GM12878 (cell line): ENCODE data around the gene METTL9. TPM values are rescaled to one million over a fixed set of nuclear protein-coding genes. Genes with fewer than 3 reads are reported as not detected.
"Not testable (repeated sequence)": the region's sequence is repeated elsewhere in the genome, so short reads cannot be mapped to it uniquely, and the experiment has no call there.

Experiments
- ATAC-seq: fragments of 200-7000 bp; cut with Tn5 transposase; 3 replicates; pipeline ENCODE4 v1.9.1; 2020; ENCODE audit warnings: mild to moderate bottlenecking, moderate library complexity
- BruUV-seq: library from RNA; stranded (reverse); fragments of 400-500 nt; replicated peaks from 2 replicates; lab custom pipeline; 2021; lab: Mats Ljungman, UMichigan
- CTCF ChIA-PET: fragments of 300-600 bp; sonication (Branson Sonifier 250); formaldehyde crosslinking; extraction: SDS; loops from one replicate; lab custom pipeline; 2021; ENCODE audit warnings: inconsistent platforms; lab: Yijun Ruan, JAX
- POLR2A ChIA-PET: fragments of 350-600 bp; formaldehyde crosslinking; extraction: SDS; loops from one replicate; lab custom pipeline; 2021; ENCODE audit warnings: inconsistent platforms; lab: Charles Lee
- RAD21 ChIA-PET: fragments of 300-600 bp; sonication (Branson Sonifier 250); formaldehyde crosslinking; loops from one replicate; lab custom pipeline; 2023; ENCODE audit warnings: antibody characterized with exemption; ENCODE audit not compliant: unreplicated experiment; lab: Charles Lee
- SMC1A ChIA-PET: fragments of 300-600 bp; sonication (Branson Sonifier 250); formaldehyde crosslinking; loops from one replicate; lab custom pipeline; 2023; ENCODE audit not compliant: unreplicated experiment, uncharacterized antibody; lab: Charles Lee
- DNase-seq: peaks from one replicate; pipeline ENCODE4 v3.0.0-alpha.2; 2011; ENCODE audit warnings: low read depth, low spot score
- FAIRE-seq: peaks from 3 replicates; lab custom pipeline; 2011; peaks lifted over from hg19 to GRCh38; lab: Jason Lieb, UNC
- H2AFZ ChIP-seq: 2 replicates; pipeline ENCODE4 v1.6.0; 2011; ENCODE audit warnings: low read depth, low read length, control low read depth; ENCODE audit not compliant: control insufficient read depth
- H3K27ac ChIP-seq: 2 replicates; pipeline ENCODE4 v1.5.1; 2011; ENCODE audit warnings: control low read depth; ENCODE audit not compliant: control insufficient read depth, insufficient read depth
- H3K27me3 ChIP-seq, 2 experiments: replicated peaks in 1 of 2; 2 replicates each; pipeline versions ENCODE4 v1.6.0 to v1.6.1; 2011; ENCODE audit warnings: low read length in 1 of 2; ENCODE audit not compliant: control insufficient read depth in 2 of 2, insufficient read depth in 2 of 2
- H3K36me3 ChIP-seq, 2 experiments: 2 replicates each; pipeline ENCODE4 v1.5.1; 2011; ENCODE audit warnings: low read length in 1 of 2; ENCODE audit not compliant: control insufficient read depth in 2 of 2, insufficient read depth in 2 of 2
- H3K4me1 ChIP-seq: 2 replicates; pipeline ENCODE4 v1.6.1; 2011; ENCODE audit warnings: mild to moderate bottlenecking, low read length, moderate library complexity, mixed read lengths; ENCODE audit not compliant: control insufficient read depth, insufficient read depth
- H3K4me2 ChIP-seq: 2 replicates; pipeline ENCODE4 v1.6.0; 2011; ENCODE audit warnings: control low read depth; ENCODE audit not compliant: control insufficient read depth, insufficient read depth
- H3K4me3 ChIP-seq: fragments of 200-600 bp; sonication (generic); 2 replicates; pipeline ENCODE4 v1.5.1; 2016
- H3K79me2 ChIP-seq: 2 replicates; pipeline ENCODE4 v1.6.0; 2011; ENCODE audit warnings: low read length; ENCODE audit not compliant: control insufficient read depth, insufficient read depth
- H3K9ac ChIP-seq: 2 replicates; pipeline ENCODE4 v1.8.0; 2011; ENCODE audit warnings: low read length, control low read depth, mixed read lengths; ENCODE audit not compliant: control insufficient read depth, insufficient read depth
- H3K9me3 ChIP-seq: replicated peaks from 3 replicates; pipeline ENCODE4 v1.5.1; 2011; ENCODE audit warnings: mild to moderate bottlenecking, low read length; ENCODE audit not compliant: control insufficient read depth, insufficient read depth
- H4K20me1 ChIP-seq: 2 replicates; pipeline ENCODE4 v1.6.0; 2011; ENCODE audit not compliant: control insufficient read depth, insufficient read depth
- CBFB ChIP-seq: IDR thresholded peaks from 2 replicates; pipeline ENCODE4 v1.6.1; 2016; ENCODE audit warnings: antibody characterized with exemption, low read depth
- RAD51 ChIP-seq: fragments of 450-650 bp; IDR thresholded peaks from 2 replicates; pipeline ENCODE4 v1.6.1; 2016; ENCODE audit warnings: moderate library complexity, mild to moderate bottlenecking, inconsistent platforms
- SMAD5 ChIP-seq: IDR thresholded peaks from 2 replicates; pipeline ENCODE4 v1.6.1; 2016; ENCODE audit warnings: antibody characterized with exemption, low read depth
- TCF12 ChIP-seq: IDR thresholded peaks from 2 replicates; pipeline ENCODE4 v1.6.1; 2011; ENCODE audit warnings: low read depth, mild to moderate bottlenecking, low read length
- TCF3 ChIP-seq: IDR thresholded peaks from 2 replicates; pipeline ENCODE4 v1.6.1; 2012; ENCODE audit warnings: low read depth, mild to moderate bottlenecking, low read length, borderline replicate concordance; ENCODE audit not compliant: insufficient read depth
- WGBS: methylation state at CpG from one replicate; pipeline ENCODE4 v1.1.6; 2016; ENCODE audit warnings: low lambda C conversion rate; ENCODE audit not compliant: insufficient replicate concordance, insufficient coverage; ENCODE audit errors: missing lambda C conversion rate; 5-methylcytosine and 5-hydroxymethylcytosine counted together
- in situ Hi-C: fragments of 300-500 bp; cut with MboI; formaldehyde crosslinking; loops from 9 replicates; pipeline ENCODE4 v1.14.3; 2018; ENCODE audit warnings: mixed read lengths
- intact Hi-C: fragments of 100-400 bp; cut with micrococcal nuclease; formaldehyde crosslinking; loops from one replicate; pipeline ENCODE4 v1.14.2; 2022; ENCODE audit not compliant: unreplicated experiment
- polyA plus RNA-seq, 11 experiments: library from polyadenylated mRNA; depleted of rRNA in 4 of 11; unstranded in 6 of 11; stranded (reverse) in 5 of 11; fragments of >200 nt; fragmentation: Nextera tagmentation in 4 of 11; fragmentation: Illumina TruSeq in 1 of 11; extraction: Ambion mirVana in 4 of 11; extraction: Trizol in 1 of 11; gene quantifications; 1 replicate in 1 of 11; 2 replicates in 10 of 11; pipeline versions ENCODE4 v1.2.1 to v1.2.3, GENCODE V29; 2011 to 2016; ENCODE audit warnings: inconsistent platforms in 2 of 11, missing spikeins in 2 of 11, low read depth in 1 of 11
- total RNA-seq, 4 experiments: library from RNA; depleted of rRNA in 3 of 4; stranded (reverse); fragments of >200 nt in 3 of 4; fragmentation: Illumina TruSeq in 1 of 4; extraction: Trizol in 1 of 4; gene quantifications; 2 replicates each; pipeline versions ENCODE4 v1.2.1 to v1.2.3, GENCODE V29; 2013 to 2021
- TF ChIP-seq, protein P1 (sequence below): fragments of 450-650 bp; IDR thresholded peaks from 2 replicates; pipeline ENCODE4 v1.6.1; 2016; ENCODE audit warnings: mild to moderate bottlenecking

The METTL9 gene
- total and polyA plus RNA-seq, 10 of the 15 experiments (the other 5 are each of a cell fraction or from before 2014, with no cell fraction given) = 19.4 to 119 (median 101) TPM

DNA sequence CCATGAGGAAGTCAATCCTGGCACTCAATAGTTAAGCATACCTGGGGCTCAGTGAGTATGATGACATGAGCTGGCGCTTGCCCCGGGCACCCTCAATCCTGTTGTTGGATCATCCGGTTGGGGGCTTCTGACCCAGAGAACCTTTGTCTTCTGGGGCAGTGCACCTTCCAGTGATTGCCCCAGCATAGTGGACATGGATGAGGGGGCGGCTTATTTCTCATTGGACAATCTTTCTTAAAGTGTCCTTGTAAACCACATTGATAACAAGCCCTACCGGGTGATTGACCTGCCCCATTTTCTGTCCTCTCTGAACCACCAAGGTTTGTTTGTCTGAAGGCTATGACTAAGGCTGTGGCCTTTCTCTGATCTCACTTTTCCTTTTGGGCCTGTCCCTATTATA is 34.8 kb downstream of the METTL9 start (continued):
- TF ChIP-seq, protein P1, sequence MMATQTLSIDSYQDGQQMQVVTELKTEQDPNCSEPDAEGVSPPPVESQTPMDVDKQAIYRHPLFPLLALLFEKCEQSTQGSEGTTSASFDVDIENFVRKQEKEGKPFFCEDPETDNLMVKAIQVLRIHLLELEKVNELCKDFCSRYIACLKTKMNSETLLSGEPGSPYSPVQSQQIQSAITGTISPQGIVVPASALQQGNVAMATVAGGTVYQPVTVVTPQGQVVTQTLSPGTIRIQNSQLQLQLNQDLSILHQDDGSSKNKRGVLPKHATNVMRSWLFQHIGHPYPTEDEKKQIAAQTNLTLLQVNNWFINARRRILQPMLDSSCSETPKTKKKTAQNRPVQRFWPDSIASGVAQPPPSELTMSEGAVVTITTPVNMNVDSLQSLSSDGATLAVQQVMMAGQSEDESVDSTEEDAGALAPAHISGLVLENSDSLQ = no peak
- TF ChIP-seq CBFB = no peak
- no peak for TF ChIP-seq TCF3
- TF ChIP-seq SMAD5 = no peak
- no peak for TF ChIP-seq RAD51
- no peak for TF ChIP-seq TCF12
- TF ChIP-seq, all 136 proteins: peak for 0

DNA sequence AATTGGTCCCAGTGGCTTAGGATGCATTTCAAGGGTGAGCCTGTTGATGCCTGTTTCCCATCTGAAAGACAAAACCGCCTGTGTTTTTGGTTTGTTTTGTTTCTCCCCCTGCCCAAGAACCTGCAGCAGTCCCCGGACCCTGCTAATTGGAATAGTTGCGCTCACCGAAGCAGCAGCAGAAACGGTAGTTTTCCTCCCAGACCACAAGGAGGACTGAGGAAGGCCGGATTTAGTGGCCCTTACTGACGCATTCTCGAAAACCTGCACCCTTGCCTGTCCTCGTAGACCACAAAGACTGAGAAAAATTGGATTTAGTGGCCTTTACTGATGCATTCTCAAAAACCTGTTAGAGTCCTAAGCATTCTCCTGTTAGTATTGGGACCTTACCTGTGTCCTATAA is 36.3 kb downstream of the METTL9 start:
- H3K36me3 ChIP-seq, H3K27ac ChIP-seq, intact Hi-C loops, ATAC-seq, H3K27me3 ChIP-seq, BruUV-seq, CTCF ChIA-PET, DNase-seq, H3K4me3 ChIP-seq, H3K4me1 ChIP-seq, FAIRE-seq, in situ Hi-C loops, H3K9ac ChIP-seq, H4K20me1 ChIP-seq, H3K4me2 ChIP-seq, H2AFZ ChIP-seq, H3K79me2 ChIP-seq, H3K9me3 ChIP-seq, POLR2A ChIA-PET: not testable (repeated sequence)
- 95% methylated on average over 9 of the region's 9 CpGs for WGBS
- ChIA-PET RAD21 (interaction anchor here (0.5 kb wide), 1 partner anchor 62 kb away, joined by 3 read pairs; no protein-coding TSS in a partner anchor), SMC1A (interaction anchor here (1.3 kb wide), 1 partner anchor 9 kb away, joined by 3 read pairs; no protein-coding TSS in a partner anchor)
